Measurements from ENCODE around the gene KIAA1549. TPM values are rescaled to one million over a fixed set of nuclear protein-coding genes. Genes with fewer than 3 reads are reported as not detected.

KIAA1549 gene
- total and polyA plus RNA-seq, 2 donors (not counting 1 experiment from before 2014, with no cell fraction given) = under 0.01 to 0.52 TPM

DNA sequence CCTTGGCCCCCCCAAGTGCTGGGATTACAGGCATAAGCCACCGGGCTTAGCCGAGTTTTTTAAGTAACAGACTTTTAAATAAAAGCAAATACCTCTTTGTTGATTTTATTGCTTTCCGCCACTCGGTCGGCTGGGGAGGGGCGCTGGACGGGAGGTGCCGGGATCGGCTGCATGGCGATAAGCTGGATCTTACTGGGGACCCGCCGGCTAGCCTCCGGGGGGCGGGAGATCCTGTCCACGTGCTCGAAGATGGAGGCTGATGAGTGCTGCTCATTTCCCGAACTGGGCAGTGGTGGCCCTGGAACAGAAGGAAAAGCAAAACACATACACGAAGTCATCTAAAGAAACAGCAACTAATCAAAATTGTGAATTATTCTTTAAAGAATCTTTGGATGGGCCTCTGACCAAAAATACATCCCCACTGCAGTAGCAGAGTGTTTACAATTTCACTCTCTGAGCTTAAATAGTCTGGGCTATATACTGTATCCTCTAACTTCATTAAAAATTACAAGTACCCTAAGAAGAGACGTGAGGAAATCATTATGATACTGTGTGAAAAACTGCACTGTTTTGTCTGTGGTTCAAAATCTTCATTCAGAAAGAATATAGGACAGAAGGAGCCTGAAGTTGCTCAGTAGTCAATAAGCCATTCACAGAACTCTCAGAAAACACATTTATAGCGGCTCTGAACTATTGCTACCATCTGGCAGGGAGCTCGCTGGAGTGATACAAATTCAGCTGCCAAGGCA lies 110.0 kb downstream of the KIAA1549 start:
- DNase-seq = no peak
- Mint-ChIP-seq H3K4me3 (no peak overlapping the region), H3K4me1 (no peaks in the 10 kb centered on the region), H3K27me3 (no peaks in the 10 kb centered on the region), H3K9me3 (ENCODE audit: insufficient read depth) (no peaks in the 10 kb centered on the region), H3K27ac (no peak overlapping the region)
- intact Hi-C loops (cut with micrococcal nuclease) = no loop called here
- Histone ChIP-seq H3K36me3 (replicated peaks in 1 of 2; ENCODE audit: control extremely low read depth in 1 of 2, control insufficient read depth in 1 of 2, extremely low read depth in 1 of 2, insufficient read depth in 2 of 2, low read length in 1 of 2) (no peaks in the 10 kb centered on the region), H3K4me2 (replicated peaks; ENCODE audit: low read depth, low read length, poor library complexity, severe bottlenecking) (no peak overlapping the region), H3K79me2 (ENCODE audit: control insufficient read depth, insufficient read depth, low read length) (no peaks in the 10 kb centered on the region), H3K4me1 (ENCODE audit: control insufficient read depth in 2 of 2, insufficient read depth in 2 of 2, low read length in 2 of 2) (no peaks in the 10 kb centered on the region), H3K9ac (ENCODE audit: low read length) (no peak overlapping the region), H3K27me3 (replicated peaks in 1 of 4; ENCODE audit: control extremely low read depth in 1 of 4, control insufficient read depth in 3 of 4, insufficient read depth in 4 of 4, low read length in 3 of 4) (no peaks in the 10 kb centered on the region), H3K9me3 (ENCODE audit: control extremely low read depth in 1 of 3, control insufficient read depth in 2 of 3, insufficient read depth in 1 of 3, low read length in 2 of 3) (peaks cover 0 to 3% (median 0%) of the 10 kb centered on the region in 3 donors), H4K20me1 (ENCODE audit: control insufficient read depth, insufficient read depth, low read length, poor library complexity, severe bottlenecking) (no peaks in the 10 kb centered on the region), H3K4me3 (ENCODE audit: control extremely low read depth in 1 of 5, extremely low read depth in 1 of 5, insufficient read depth in 1 of 5, low read depth in 2 of 5, low read length in 4 of 5) (no peak overlapping the region), H2AFZ (ENCODE audit: insufficient read depth, low read depth, low read length, poor library complexity, severe bottlenecking) (no peak overlapping the region), H3K27ac (ENCODE audit: low read length in 2 of 2) (no peak overlapping the region)
- POLR2A ChIA-PET = no interaction called here
- CTCF ChIA-PET = no interaction called here
- 98% methylated on average over 16 of the region's 21 CpGs for WGBS (ENCODE audit: insufficient coverage)
- ATAC-seq (ENCODE audit: low read depth) = no peak
- TF ChIP-seq, protein P1, sequence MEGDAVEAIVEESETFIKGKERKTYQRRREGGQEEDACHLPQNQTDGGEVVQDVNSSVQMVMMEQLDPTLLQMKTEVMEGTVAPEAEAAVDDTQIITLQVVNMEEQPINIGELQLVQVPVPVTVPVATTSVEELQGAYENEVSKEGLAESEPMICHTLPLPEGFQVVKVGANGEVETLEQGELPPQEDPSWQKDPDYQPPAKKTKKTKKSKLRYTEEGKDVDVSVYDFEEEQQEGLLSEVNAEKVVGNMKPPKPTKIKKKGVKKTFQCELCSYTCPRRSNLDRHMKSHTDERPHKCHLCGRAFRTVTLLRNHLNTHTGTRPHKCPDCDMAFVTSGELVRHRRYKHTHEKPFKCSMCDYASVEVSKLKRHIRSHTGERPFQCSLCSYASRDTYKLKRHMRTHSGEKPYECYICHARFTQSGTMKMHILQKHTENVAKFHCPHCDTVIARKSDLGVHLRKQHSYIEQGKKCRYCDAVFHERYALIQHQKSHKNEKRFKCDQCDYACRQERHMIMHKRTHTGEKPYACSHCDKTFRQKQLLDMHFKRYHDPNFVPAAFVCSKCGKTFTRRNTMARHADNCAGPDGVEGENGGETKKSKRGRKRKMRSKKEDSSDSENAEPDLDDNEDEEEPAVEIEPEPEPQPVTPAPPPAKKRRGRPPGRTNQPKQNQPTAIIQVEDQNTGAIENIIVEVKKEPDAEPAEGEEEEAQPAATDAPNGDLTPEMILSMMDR (IDR thresholded peaks at IDR 0.05) = no peak
- no peak for TF ChIP-seq EZH2 (IDR thresholded peaks at IDR 0.05; ENCODE audit: borderline replicate concordance, insufficient read depth, low read depth, low read length, poor library complexity, severe bottlenecking)

DNA sequence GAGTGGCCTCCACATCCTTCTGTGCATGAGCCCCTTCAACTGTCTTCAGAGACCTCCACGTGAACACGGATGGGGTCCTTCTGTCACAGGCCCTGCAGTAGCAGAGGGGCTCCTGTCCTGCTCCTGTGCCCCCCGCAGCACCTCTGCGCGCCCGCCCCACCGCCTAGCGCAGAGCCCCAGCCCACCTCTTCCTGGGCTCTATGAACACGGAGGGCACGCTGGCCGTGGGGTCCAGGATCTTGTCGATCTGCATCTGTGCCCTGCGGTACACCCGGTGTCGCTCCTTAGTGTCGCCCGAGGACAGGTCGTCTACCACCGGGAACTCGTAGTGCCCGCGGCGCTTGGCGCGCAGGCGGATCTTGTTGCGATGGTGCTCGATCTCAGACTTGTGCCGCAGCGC lies 111.8 kb downstream of the KIAA1549 start:
- H3K9me3 Mint-ChIP-seq (ENCODE audit: insufficient read depth) = no peaks in the 10 kb centered on the region
- H3K27me3 ChIP-seq (replicated peaks in 1 of 4; ENCODE audit: control extremely low read depth in 1 of 4, control insufficient read depth in 3 of 4, insufficient read depth in 4 of 4, low read length in 3 of 4) = no peaks in the 10 kb centered on the region
- no peak for TF ChIP-seq EZH2 (IDR thresholded peaks at IDR 0.05; ENCODE audit: borderline replicate concordance, insufficient read depth, low read depth, low read length, poor library complexity, severe bottlenecking)
- TF ChIP-seq, protein P1 (IDR thresholded peaks at IDR 0.05) = no peak
- no peak overlapping the region for H3K4me3 Mint-ChIP-seq
- H3K27ac ChIP-seq (ENCODE audit: low read length in 2 of 2) = no peak overlapping the region
- H3K36me3 ChIP-seq (replicated peaks in 1 of 2; ENCODE audit: control extremely low read depth in 1 of 2, control insufficient read depth in 1 of 2, extremely low read depth in 1 of 2, insufficient read depth in 2 of 2, low read length in 1 of 2) = no peaks in the 10 kb centered on the region
- no peaks in the 10 kb centered on the region for H4K20me1 ChIP-seq (ENCODE audit: control insufficient read depth, insufficient read depth, low read length, poor library complexity, severe bottlenecking)
- H3K4me1 ChIP-seq (ENCODE audit: control insufficient read depth in 2 of 2, insufficient read depth in 2 of 2, low read length in 2 of 2) = no peaks in the 10 kb centered on the region
- H3K4me3 ChIP-seq (ENCODE audit: control extremely low read depth in 1 of 5, extremely low read depth in 1 of 5, insufficient read depth in 1 of 5, low read depth in 2 of 5, low read length in 4 of 5) = no peak overlapping the region
- no peak for DNase-seq
- H3K9me3 ChIP-seq (ENCODE audit: control extremely low read depth in 1 of 3, control insufficient read depth in 2 of 3, insufficient read depth in 1 of 3, low read length in 2 of 3) = peaks cover 0 to 3% (median 0%) of the 10 kb centered on the region in 3 donors
- H3K27me3 Mint-ChIP-seq = no peaks in the 10 kb centered on the region
- WGBS (ENCODE audit: insufficient coverage) = 98% methylated on average over 24 of the region's 30 CpGs
- CTCF ChIA-PET = no interaction called here
- no peak overlapping the region for H2AFZ ChIP-seq (ENCODE audit: insufficient read depth, low read depth, low read length, poor library complexity, severe bottlenecking)
- POLR2A ChIA-PET = no interaction called here
- no peak overlapping the region for H3K27ac Mint-ChIP-seq
- no peak for ATAC-seq (ENCODE audit: low read depth)
- no peaks in the 10 kb centered on the region for H3K79me2 ChIP-seq (ENCODE audit: control insufficient read depth, insufficient read depth, low read length)
- H3K4me2 ChIP-seq (replicated peaks; ENCODE audit: low read depth, low read length, poor library complexity, severe bottlenecking) = no peak overlapping the region
- intact Hi-C loops (cut with micrococcal nuclease) = no loop called here
- H3K4me1 Mint-ChIP-seq = no peaks in the 10 kb centered on the region
- H3K9ac ChIP-seq (ENCODE audit: low read length) = no peak overlapping the region

All from B cell (primary cell).